Measurements from ENCODE around the gene CCDC170. TPM values are rescaled to one million over a fixed set of nuclear protein-coding genes. Genes with fewer than 3 reads are reported as not detected.

Gene CCDC170
- total RNA-seq, 4 donors from 2014 or later = 0.35 to 1.7 (median 1.5) TPM; not detected in 1

GRCh38 chr6:151629791-151630190, 136.0 kb downstream of the CCDC170 start:
- H3K27me3 ChIP-seq = no peaks in the 10 kb centered on the region
- no peak for DNase-seq
- H3K4me1 ChIP-seq = no peaks in the 10 kb centered on the region
- no peak overlapping the region for H3K4me3 ChIP-seq
- no peak for TF ChIP-seq POLR2A (IDR thresholded peaks at IDR 0.05)
- no peak for TF ChIP-seq CTCF (IDR thresholded peaks at IDR 0.05)
- no peaks in the 10 kb centered on the region for H3K9me3 ChIP-seq
- H3K36me3 ChIP-seq = no peaks in the 10 kb centered on the region
- no peak overlapping the region for H3K27ac ChIP-seq

DNA sequence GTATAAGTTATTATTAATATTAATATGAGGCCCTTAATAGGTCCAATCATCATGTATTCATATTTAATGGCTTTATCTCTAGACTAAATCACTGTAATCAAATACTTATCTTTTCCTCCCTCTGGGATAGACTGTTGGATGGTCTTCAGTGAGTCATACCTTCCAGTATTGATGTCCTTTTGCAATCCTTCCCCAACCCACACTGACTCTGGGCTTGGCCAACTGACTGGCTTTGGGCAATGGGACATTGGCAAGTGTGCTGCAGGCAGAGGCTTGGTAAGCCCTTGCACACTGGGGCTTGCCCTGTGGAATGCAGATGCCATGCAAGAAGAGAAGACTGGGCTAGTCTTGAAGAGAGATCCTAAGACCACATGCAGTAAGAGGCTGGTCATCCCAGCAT, 136.6 kb downstream of the CCDC170 start:
- no peaks in the 10 kb centered on the region for H3K36me3 ChIP-seq
- no peak overlapping the region for H3K27ac ChIP-seq
- H3K9me3 ChIP-seq = no peaks in the 10 kb centered on the region
- H3K4me1 ChIP-seq = no peaks in the 10 kb centered on the region
- no peaks in the 10 kb centered on the region for H3K27me3 ChIP-seq
- TF ChIP-seq CTCF (IDR thresholded peaks at IDR 0.05) = no peak
- H3K4me3 ChIP-seq = no peak overlapping the region
- no peak for DNase-seq

DNA sequence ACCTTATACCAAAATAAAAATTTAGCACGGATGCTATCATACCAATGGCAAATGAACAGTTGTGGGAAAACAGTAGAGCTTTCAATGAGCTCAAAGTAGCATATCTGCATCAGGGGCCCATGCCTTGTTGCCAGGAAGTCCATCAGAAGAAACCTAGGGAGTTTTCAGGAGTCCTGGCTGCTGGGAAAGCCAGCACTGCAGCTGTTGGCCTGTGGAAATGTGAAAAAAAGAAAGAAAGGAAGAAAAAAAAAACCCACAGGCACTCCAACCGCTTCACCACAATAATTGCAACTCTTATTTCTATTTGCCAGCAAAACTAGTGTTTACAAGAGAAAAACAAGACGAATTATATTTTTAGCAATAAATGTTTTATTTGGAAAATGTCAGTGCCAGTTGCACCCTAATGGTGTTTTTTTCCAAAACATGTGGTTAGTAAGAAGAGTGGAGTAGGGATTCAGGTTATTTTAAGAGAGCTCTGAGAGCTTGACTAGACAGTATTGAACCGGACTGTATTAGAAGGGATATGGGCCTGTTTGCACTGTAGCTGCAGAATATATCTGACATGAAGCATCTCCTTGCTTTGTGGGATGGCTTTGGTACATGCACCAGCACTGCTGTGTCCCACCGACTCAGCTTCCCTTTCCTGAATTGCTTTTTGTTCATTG, 137.3 kb downstream of the CCDC170 start:
- no peak for TF ChIP-seq CTCF (IDR thresholded peaks at IDR 0.05)
- TF ChIP-seq POLR2A (IDR thresholded peaks at IDR 0.05) = no peak
- Histone ChIP-seq H3K27ac (no peak overlapping the region), H3K27me3 (no peaks in the 10 kb centered on the region), H3K9me3 (no peaks in the 10 kb centered on the region), H3K36me3 (no peaks in the 10 kb centered on the region), H3K4me3 (no peak overlapping the region), H3K4me1 (no peaks in the 10 kb centered on the region)
- DNase-seq = no peak

GRCh38 chr6:151632415-151632987, 138.7 kb downstream of the CCDC170 start:
- H3K4me3 ChIP-seq = no peak overlapping the region

GRCh38 chr6:151633526-151634335, 139.9 kb downstream of the CCDC170 start:
- TF ChIP-seq POLR2A (IDR thresholded peaks at IDR 0.05) (no peak), CTCF (IDR thresholded peaks at IDR 0.05) (no peak)
- Histone ChIP-seq H3K4me3 (no peak overlapping the region), H3K27me3 (no peaks in the 10 kb centered on the region), H3K4me1 (no peaks in the 10 kb centered on the region), H3K36me3 (no peaks in the 10 kb centered on the region), H3K9me3 (no peaks in the 10 kb centered on the region), H3K27ac (no peak overlapping the region)
- DNase-seq = no peak

More at GRCh38 chr6:151632415-151632987, 138.7 kb downstream of the CCDC170 start:
- Histone ChIP-seq H3K4me1 (no peaks in the 10 kb centered on the region), H3K27me3 (no peaks in the 10 kb centered on the region), H3K36me3 (no peaks in the 10 kb centered on the region), H3K27ac (no peak overlapping the region), H3K9me3 (no peaks in the 10 kb centered on the region)
- no peak for DNase-seq
- TF ChIP-seq CTCF (IDR thresholded peaks at IDR 0.05) (no peak), POLR2A (IDR thresholded peaks at IDR 0.05) (no peak)

Data from Peyer's patch (tissue), 4 donors.